BE2C (cell line): ENCODE measurements around the gene KCNQ1OT1.

Source experiments
- DNase-seq: peaks from one replicate; pipeline ENCODE4 v3.0.0-alpha.2; 2020
- H3K27me3 ChIP-seq: fragments of 250-450 bp; sonication (Bioruptor Pico); 2 replicates; pipeline ENCODE4 v1.5.1; 2020; ENCODE audit warnings: mild to moderate bottlenecking
- H3K36me3 ChIP-seq: fragments of 250-450 bp; sonication (Bioruptor Pico); 2 replicates; pipeline ENCODE4 v1.5.1; 2020; ENCODE audit warnings: mild to moderate bottlenecking
- H3K4me1 ChIP-seq: fragments of 250-450 bp; sonication (Bioruptor Pico); 2 replicates; pipeline ENCODE4 v1.5.1; 2020
- H3K4me3 ChIP-seq: 2 replicates; pipeline ENCODE4 v1.5.1; 2011; ENCODE audit warnings: low read depth, low read length
- H3K9me3 ChIP-seq: fragments of 250-450 bp; sonication (Bioruptor Pico); 2 replicates; pipeline ENCODE4 v1.5.1; 2020
- TF ChIP-seq, protein P1 (sequence below): IDR thresholded peaks from 2 replicates; pipeline ENCODE4 v1.5.1; 2012; ENCODE audit warnings: mild to moderate bottlenecking, low read depth, low read length

The KCNQ1OT1 gene

DNA sequence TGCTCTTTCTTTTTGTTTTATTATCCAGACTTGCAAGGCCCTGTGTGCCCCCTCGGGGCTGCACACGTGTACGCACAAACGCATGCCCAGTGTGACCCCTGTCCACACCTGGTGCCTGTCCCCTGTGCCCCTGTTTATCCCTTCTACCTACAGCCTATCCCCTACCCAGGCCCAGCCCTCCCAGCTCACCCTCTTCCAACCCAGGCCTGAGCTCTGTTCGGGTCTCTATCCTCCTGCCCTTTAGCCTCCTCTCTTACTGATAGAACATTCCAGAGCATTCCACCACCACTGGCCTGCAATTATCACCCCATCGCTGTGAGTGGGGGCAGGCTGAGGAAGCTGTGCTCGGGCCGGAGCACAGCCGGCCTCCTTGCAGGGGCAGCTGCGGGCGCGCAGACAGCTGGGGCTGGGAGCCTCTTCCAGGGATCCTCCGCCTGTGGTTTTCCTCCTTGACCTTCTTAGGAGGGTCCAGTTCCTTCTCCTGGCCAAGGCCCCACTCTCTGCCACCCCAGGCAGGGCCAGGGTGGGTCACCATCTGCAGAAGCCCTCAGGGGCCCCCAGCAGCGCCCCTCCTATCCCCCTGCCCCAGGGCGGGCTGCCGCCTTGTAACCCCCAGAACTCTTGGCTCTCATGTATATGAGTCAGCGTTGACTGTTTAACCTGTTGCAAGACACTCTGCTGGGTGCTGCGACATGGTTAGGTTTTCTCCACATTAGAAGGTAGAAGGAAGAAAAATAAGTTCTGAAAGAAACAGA, 41.8 kb upstream of the KCNQ1OT1 start:
- H3K4me1 ChIP-seq = no peaks in the 10 kb centered on the region; the same call in 1 of the 2 replicates
- no peaks in the 10 kb centered on the region for H3K27me3 ChIP-seq
- H3K9me3 ChIP-seq = no peaks in the 10 kb centered on the region
- H3K36me3 ChIP-seq = no peaks in the 10 kb centered on the region
- TF ChIP-seq, protein P1, sequence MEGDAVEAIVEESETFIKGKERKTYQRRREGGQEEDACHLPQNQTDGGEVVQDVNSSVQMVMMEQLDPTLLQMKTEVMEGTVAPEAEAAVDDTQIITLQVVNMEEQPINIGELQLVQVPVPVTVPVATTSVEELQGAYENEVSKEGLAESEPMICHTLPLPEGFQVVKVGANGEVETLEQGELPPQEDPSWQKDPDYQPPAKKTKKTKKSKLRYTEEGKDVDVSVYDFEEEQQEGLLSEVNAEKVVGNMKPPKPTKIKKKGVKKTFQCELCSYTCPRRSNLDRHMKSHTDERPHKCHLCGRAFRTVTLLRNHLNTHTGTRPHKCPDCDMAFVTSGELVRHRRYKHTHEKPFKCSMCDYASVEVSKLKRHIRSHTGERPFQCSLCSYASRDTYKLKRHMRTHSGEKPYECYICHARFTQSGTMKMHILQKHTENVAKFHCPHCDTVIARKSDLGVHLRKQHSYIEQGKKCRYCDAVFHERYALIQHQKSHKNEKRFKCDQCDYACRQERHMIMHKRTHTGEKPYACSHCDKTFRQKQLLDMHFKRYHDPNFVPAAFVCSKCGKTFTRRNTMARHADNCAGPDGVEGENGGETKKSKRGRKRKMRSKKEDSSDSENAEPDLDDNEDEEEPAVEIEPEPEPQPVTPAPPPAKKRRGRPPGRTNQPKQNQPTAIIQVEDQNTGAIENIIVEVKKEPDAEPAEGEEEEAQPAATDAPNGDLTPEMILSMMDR = no peak
- no peak for DNase-seq
- H3K4me3 ChIP-seq = no peak overlapping the region

DNA sequence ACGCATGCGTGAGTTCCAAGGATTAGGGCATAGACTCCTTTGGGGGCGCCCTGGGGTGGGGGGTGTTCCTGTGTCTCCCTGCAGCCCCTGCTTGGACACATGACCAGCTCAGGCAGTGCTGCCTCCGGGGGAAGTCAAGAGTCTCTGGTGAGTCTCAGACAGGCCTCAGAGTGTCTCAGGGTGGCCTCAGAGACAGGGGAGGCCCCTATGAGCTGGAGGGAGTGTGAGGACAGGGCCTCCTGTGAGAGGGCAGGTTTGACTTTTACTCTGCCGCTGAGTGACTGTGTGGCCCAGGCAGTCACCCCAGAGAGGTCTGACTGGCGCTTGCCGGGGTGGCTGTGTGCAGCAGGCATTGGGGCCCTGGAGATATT, 41.2 kb upstream of the KCNQ1OT1 start:
- Histone ChIP-seq H3K4me3 (no peak overlapping the region), H3K4me1 (no peaks in the 10 kb centered on the region), H3K9me3 (no peaks in the 10 kb centered on the region), H3K36me3 (no peaks in the 10 kb centered on the region), H3K27me3 (no peaks in the 10 kb centered on the region)
- DNase-seq = no peak
- TF ChIP-seq, protein P1 = no peak

DNA sequence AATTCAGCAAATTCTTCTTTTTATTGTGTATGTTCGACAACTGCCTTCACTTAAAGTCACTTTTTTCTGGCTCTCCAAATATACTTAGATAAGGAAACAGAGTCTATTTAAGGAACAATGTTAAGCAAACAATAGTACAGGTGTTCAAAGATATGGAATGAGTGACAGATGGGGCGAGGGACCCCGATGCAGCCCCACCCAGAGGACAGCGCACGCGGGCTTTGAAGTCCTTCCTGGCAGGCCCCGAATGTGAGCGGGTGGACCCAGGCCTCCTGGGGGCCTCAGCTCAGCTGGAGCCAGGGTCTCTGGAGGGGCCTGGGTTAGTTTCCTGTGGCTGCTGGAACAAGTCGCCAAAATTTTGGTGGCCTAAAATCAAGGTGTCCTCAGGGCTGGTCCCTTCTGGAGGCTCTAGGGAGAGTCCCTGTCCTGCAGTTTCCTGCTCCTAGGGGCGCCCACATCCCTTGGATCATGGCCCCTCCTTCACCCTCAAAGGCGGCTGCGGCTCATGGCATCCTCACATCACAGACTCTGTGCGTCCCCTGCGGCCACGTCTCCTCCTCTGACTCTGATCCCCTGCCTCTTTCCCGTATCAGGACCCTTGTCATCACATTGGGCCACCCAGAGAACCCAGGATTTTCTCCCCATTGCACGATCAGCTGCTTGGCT, 40.6 kb upstream of the KCNQ1OT1 start:
- Histone ChIP-seq H3K27me3 (no peaks in the 10 kb centered on the region), H3K9me3 (no peaks in the 10 kb centered on the region), H3K36me3 (no peaks in the 10 kb centered on the region), H3K4me1 (no peaks in the 10 kb centered on the region), H3K4me3 (no peak overlapping the region)
- TF ChIP-seq, protein P1 = no peak
- DNase-seq = no peak

DNA sequence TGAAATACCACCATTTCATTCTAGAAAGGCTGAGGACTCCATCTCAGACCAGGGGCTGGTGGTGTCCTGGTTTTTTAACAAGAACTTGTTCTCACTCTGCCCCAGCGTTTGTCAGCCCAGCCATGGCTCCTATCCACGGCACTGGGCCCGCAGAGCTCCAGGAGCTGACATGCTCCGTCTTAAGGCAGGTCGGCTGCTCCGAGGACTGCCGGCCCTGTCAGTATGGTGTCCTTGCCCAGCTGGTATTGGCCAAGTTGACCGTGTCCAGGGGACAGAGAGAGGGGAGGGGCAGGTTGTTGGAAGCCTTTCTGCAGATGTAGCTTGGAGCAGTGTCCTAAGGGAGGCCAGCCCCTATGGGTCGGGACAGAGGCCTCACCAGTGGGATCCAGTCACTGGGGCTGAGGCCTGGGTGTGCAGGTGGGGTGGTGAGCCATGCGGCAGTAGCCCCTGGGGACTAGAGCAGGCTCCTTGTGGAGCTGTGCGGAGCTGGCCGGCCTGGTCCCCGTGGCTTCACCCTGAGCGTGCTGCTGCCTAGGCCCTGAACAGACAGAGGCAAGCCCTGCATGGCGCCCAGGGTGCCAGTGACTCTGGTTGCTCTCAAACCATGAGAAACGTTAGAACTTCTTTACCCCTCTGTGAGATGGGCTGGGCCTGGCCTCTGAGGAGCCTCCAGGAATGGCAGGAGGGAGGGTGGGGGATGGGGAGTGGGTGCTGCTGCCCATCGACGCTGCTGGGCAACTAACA, 39.9 kb upstream of the KCNQ1OT1 start:
- no peaks in the 10 kb centered on the region for H3K36me3 ChIP-seq
- H3K4me3 ChIP-seq = no peak overlapping the region
- no peak for DNase-seq
- TF ChIP-seq, protein P1 = no peak
- no peaks in the 10 kb centered on the region for H3K4me1 ChIP-seq
- H3K27me3 ChIP-seq = no peaks in the 10 kb centered on the region
- no peaks in the 10 kb centered on the region for H3K9me3 ChIP-seq

DNA sequence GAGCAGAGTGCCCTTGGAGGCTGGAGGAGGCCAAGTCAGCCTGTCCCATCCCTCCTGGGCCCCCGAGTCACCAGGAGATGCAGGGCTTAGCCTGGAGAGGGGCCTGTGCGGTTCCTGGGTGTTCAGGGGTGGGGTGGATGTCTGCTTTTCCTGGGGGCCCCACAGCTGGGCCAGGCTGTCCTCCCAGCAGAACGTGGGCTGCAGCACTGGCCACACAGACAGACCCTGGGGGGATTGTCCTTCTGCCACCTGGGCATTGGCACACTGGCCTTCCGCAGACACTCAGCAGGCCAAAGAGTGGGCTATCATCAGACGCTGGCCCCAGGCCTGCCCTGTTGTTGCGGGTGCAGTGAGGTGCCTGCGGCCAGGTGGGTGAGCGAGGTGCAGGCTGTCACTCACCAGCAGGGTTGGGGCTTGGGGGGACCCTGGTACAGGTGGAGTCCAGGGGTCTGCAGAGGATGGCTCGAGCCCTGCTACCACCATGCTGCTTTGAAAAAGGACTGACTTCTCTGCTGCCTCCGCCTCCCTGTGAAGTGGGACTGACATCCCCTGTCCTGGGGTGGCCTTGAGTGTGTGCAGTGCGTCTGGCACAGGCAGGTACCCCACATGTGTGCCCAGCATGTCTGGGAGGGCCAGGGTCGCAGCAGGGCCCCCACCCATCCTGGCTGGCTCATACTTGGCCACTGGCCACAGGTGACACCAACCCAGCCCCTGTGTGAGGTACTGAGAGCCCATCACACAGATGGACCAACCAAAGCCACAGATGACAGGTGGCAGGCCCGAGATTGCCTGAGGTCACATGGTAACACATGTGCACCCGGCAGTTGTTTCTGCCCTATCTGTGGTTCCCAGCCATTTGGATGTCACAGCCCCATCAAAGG, 39.0 kb upstream of the KCNQ1OT1 start:
- TF ChIP-seq, protein P1 = no peak
- Histone ChIP-seq H3K9me3 (no peaks in the 10 kb centered on the region), H3K4me3 (no peak overlapping the region), H3K4me1 (no peaks in the 10 kb centered on the region), H3K36me3 (no peaks in the 10 kb centered on the region), H3K27me3 (no peaks in the 10 kb centered on the region)
- DNase-seq = no peak
